Thyroid gland (tissue), 4 donors: Measurements from ENCODE around the gene TEX48. TPM values are rescaled to one million over a fixed set of nuclear protein-coding genes. Genes with fewer than 3 reads are reported as not detected.

Experiments used
- DNase-seq, 2 donors: peaks; one replicate each; pipeline ENCODE4 v3.0.0-alpha.2; 2019
- H3K27ac ChIP-seq, 3 donors: fragments of 200-600 bp; sonication (generic); 1 replicate in 2 of 3; 2 replicates in 1 of 3; pipeline ENCODE4 v1.5.1; 2016 to 2019; ENCODE audit warnings: mild to moderate bottlenecking in 1 of 3, moderate library complexity in 1 of 3
- H3K27me3 ChIP-seq: fragments of 200-600 bp; sonication (generic); one replicate; pipeline ENCODE4 v1.5.1; 2019
- H3K36me3 ChIP-seq, 2 donors: fragments of 200-600 bp; sonication (generic); one replicate each; pipeline ENCODE4 v1.5.1; 2016 to 2019
- H3K4me1 ChIP-seq, 2 donors: fragments of 200-600 bp; sonication (generic); one replicate each; pipeline ENCODE4 v1.5.1; 2017 to 2019
- H3K4me3 ChIP-seq, 3 donors: fragments of 200-600 bp; sonication (generic); replicated peaks in 1 of 3; 1 replicate in 2 of 3; 2 replicates in 1 of 3; pipeline ENCODE4 v1.5.1; 2016; ENCODE audit warnings: mild to moderate bottlenecking in 1 of 3
- H3K9me3 ChIP-seq: fragments of 200-600 bp; sonication (generic); one replicate; pipeline ENCODE4 v1.5.1; 2017
- POLR2A ChIP-seq, 2 donors: fragments of 450-650 bp; IDR thresholded peaks; one replicate each; pipeline ENCODE4 v1.6.1; 2017; ENCODE audit warnings: antibody characterized with exemption in 2 of 2, mild to moderate bottlenecking in 2 of 2, moderate library complexity in 1 of 2
- WGBS, 2 donors: methylation state at CpG; one replicate each; pipeline ENCODE4 v1.1.5; 2017; 5-methylcytosine and 5-hydroxymethylcytosine counted together
- intact Hi-C: fragments of 100-400 bp; cut with DNase I; formaldehyde crosslinking; loops from one replicate; pipeline ENCODE4 v1.15.1; 2023
- total RNA-seq, 4 donors: library from RNA; depleted of rRNA; stranded (reverse); fragments of >200 nt; gene quantifications; one replicate each; pipeline ENCODE4 v1.2.3, GENCODE V29; 2016
- TF ChIP-seq, protein P1 (sequence below), 6 experiments: fragments of 200-600 bp in 3 of 6; fragments of 450-650 bp in 3 of 6; sonication (generic) in 3 of 6; IDR thresholded peaks; one replicate each; pipeline ENCODE4 v1.5.1; 2016 to 2019; ENCODE audit warnings: antibody characterized with exemption in 6 of 6, mild to moderate bottlenecking in 2 of 6, inconsistent platforms in 1 of 6, moderate library complexity in 1 of 6

TEX48 gene
- total RNA-seq, 4 donors from 2014 or later, result not detected

DNA sequence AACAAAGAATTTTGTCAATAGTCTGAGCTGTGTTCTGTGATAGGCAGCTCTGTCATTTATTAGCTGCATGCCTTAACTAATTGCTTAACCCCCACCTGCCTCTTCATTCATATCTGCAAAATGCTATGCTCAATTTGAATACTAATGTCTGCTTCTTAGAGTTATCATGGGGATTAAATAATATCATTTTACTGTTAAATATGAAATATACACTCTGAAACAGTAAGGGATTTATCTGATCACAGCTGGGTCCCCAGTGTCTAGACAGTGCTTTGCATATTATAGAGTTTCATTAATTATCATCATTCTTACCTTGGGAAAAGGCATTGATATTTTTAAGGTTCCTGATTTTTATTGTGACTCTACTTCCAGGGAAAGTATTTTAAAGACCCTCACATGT lies 12.0 kb downstream of the TEX48 start:
- no peaks in the 10 kb centered on the region for H3K27me3 ChIP-seq
- peaks cover 5 to 8% of the 10 kb centered on the region in 2 donors for H3K4me1 ChIP-seq
- TF ChIP-seq, protein P1, sequence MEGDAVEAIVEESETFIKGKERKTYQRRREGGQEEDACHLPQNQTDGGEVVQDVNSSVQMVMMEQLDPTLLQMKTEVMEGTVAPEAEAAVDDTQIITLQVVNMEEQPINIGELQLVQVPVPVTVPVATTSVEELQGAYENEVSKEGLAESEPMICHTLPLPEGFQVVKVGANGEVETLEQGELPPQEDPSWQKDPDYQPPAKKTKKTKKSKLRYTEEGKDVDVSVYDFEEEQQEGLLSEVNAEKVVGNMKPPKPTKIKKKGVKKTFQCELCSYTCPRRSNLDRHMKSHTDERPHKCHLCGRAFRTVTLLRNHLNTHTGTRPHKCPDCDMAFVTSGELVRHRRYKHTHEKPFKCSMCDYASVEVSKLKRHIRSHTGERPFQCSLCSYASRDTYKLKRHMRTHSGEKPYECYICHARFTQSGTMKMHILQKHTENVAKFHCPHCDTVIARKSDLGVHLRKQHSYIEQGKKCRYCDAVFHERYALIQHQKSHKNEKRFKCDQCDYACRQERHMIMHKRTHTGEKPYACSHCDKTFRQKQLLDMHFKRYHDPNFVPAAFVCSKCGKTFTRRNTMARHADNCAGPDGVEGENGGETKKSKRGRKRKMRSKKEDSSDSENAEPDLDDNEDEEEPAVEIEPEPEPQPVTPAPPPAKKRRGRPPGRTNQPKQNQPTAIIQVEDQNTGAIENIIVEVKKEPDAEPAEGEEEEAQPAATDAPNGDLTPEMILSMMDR (IDR thresholded peaks at IDR 0.05), result no peak
- no peak for TF ChIP-seq POLR2A (IDR thresholded peaks at IDR 0.05)

DNA sequence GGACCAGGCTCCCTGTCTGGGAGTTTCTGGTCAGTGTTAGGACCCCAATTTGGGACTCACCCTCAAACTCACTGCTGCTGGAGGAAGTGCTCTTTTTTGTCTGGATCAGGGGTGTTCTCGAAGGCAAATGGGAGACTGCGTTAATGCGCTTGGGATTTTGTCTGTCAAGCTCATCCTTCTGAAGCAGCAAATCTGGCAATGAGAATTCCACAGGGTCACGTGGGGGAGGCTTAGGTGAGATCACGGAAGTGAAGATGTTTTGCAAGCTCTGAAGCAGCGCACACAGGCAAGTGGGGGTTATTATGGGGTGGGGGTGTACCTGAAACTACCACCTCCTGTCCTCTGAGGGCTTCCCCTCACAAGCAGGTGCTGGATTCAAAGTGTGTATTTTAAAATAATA lies 13.8 kb downstream of the TEX48 start:
- Histone ChIP-seq H3K4me1 (peaks cover 5 to 8% of the 10 kb centered on the region in 2 donors), H3K4me3 (no peak overlapping the region), H3K9me3 (no peaks in the 10 kb centered on the region), H3K36me3 (no peaks in the 10 kb centered on the region), H3K27ac (no peak overlapping the region), H3K27me3 (no peaks in the 10 kb centered on the region)
- TF ChIP-seq, protein P1 (IDR thresholded peaks at IDR 0.05), result no peak
- TF ChIP-seq POLR2A (IDR thresholded peaks at IDR 0.05), result no peak
- intact Hi-C loops, result no loop called here
- DNase-seq, result no peak
- WGBS, 2 donors, result 81 to 87% methylated on average over 6 of the region's 6 CpGs

More for the DNA sequence above, 12.0 kb downstream of the TEX48 start:
- intact Hi-C loops, result no loop called here
- DNase-seq, result no peak
- H3K4me3 ChIP-seq, result no peak overlapping the region
- no peak overlapping the region for H3K27ac ChIP-seq
- no peaks in the 10 kb centered on the region for H3K9me3 ChIP-seq
- H3K36me3 ChIP-seq, result no peaks in the 10 kb centered on the region

DNA sequence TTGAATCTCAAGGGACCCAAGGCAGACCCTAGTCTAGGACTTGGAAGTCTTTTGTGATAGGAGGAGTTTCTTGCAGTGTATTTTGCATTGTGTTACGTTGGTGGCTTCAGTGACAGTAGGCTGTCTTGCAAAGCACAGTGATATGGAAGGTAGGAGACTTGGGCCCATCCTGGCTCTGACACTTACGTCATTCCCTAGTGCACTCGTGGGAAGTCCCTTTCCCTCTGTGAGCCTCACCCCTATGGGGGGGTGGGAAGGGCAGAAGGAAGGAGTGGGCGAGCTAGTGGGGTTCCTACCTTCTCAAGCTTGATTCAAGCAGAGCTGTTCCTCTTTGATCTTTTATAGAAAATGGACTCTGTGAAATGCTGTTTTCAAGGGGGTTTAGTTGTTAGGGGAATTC lies 15.1 kb downstream of the TEX48 start:
- DNase-seq, result no peak
- TF ChIP-seq POLR2A (IDR thresholded peaks at IDR 0.05), result no peak
- TF ChIP-seq, protein P1 (IDR thresholded peaks at IDR 0.05), result no peak
- no peaks in the 10 kb centered on the region for H3K27me3 ChIP-seq
- no peak overlapping the region for H3K4me3 ChIP-seq
- WGBS, 2 donors, result 64 to 91% methylated on average over 4 of the region's 4 CpGs
- H3K4me1 ChIP-seq, result peaks cover 5 to 7% of the 10 kb centered on the region in 2 donors
- no peak overlapping the region for H3K27ac ChIP-seq
- no peaks in the 10 kb centered on the region for H3K36me3 ChIP-seq
- intact Hi-C loops, result no loop called here
- H3K9me3 ChIP-seq, result no peaks in the 10 kb centered on the region

DNA sequence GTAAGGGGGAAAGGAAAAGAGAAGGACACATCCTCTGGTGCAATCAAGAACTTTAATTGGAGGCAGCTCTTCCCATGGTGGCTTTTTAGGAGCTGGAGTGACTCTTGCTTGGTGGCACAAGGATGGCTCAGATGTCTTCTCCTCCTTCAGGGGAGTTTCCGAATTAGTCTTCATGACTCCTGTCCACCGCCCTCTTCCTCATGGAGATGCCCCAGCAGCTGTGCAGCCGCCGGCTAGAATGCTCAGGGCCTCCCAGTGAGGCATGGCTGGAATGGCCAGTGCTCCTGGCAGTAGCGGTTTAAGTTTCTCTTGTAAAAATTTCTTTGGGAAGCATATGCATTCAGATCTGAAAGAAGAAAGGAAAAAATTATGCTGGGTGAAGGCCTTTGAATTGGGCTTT lies 15.6 kb downstream of the TEX48 start:
- peaks cover 4% of the 10 kb centered on the region in 2 donors for H3K4me1 ChIP-seq
- H3K9me3 ChIP-seq, result no peaks in the 10 kb centered on the region
- no peak for DNase-seq
- 95 to 99% methylated on average over 5 of the region's 5 CpGs for WGBS, 2 donors
- no peaks in the 10 kb centered on the region for H3K27me3 ChIP-seq
- no peaks in the 10 kb centered on the region for H3K36me3 ChIP-seq
- H3K4me3 ChIP-seq, result no peak overlapping the region
- H3K27ac ChIP-seq, result no peak overlapping the region
- no peak for TF ChIP-seq POLR2A (IDR thresholded peaks at IDR 0.05)
- TF ChIP-seq, protein P1 (IDR thresholded peaks at IDR 0.05), result no peak
- intact Hi-C loops, result no loop called here

DNA sequence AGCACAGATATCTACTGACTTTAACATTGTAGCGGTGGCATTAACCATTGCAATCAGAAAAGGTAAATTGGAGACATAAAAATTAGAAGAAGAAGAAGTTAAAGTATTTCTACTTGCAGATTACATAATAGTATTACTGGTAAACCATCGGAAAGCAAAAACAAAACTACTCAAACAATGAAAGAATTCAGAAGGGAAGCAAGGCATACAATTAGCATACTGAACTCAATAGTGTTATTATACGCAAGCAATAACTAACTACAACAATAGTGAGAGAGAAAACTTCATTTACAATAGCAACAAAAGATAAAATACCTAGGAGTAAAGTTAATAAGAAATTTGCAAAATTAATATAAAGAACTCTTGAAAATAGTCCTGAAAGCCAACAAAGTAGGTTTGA lies 17.8 kb downstream of the TEX48 start:
- Histone ChIP-seq H3K9me3 (no peaks in the 10 kb centered on the region), H3K27ac (no peak overlapping the region), H3K4me3 (no peak overlapping the region), H3K27me3 (no peaks in the 10 kb centered on the region), H3K4me1 (no peaks in the 10 kb centered on the region), H3K36me3 (no peaks in the 10 kb centered on the region)
- intact Hi-C loops, result loop anchor here (5.0 kb wide), 1 partner anchor 73 kb away; no protein-coding TSS in a partner anchor
- TF ChIP-seq, protein P1 (IDR thresholded peaks at IDR 0.05), result no peak
- TF ChIP-seq POLR2A (IDR thresholded peaks at IDR 0.05), result no peak
- no peak for DNase-seq
- 84 to 89% methylated on average over 3 of the region's 3 CpGs for WGBS, 2 donors
